ENCODE results near the gene STAC. TPM values are rescaled to one million over a fixed set of nuclear protein-coding genes. Genes with fewer than 3 reads are reported as not detected.
"Not testable (repeated sequence)": the region's sequence is repeated elsewhere in the genome, so short reads cannot be mapped to it uniquely, and the experiment has no call there.

STAC gene
- total RNA-seq, 2 experiments from 2014 or later: not detected

- H3K27me3 Mint-ChIP-seq: no peaks in the 10 kb centered on the region
- ATAC-seq (no peak), DNase-seq (no peak)
- H3K9me3 Mint-ChIP-seq (ENCODE audit: low read depth): no peaks in the 10 kb centered on the region
- CTCF ChIA-PET: no interaction called here
- no peak overlapping the region for H3K4me3 Mint-ChIP-seq
- H3K4me1 Mint-ChIP-seq: no peaks in the 10 kb centered on the region
- no peaks in the 10 kb centered on the region for H3K36me3 Mint-ChIP-seq
- no peak overlapping the region for H3K27ac Mint-ChIP-seq
Observed at GRCh38 chr3:36493051-36493450, 112.7 kb downstream of the STAC start.

GRCh38 chr3:36494461-36495109, 114.3 kb downstream of the STAC start:
- CTCF ChIA-PET: no interaction called here
- DNase-seq (no peak), ATAC-seq (no peak)
- Mint-ChIP-seq H3K9me3 (ENCODE audit: low read depth) (no peaks in the 10 kb centered on the region), H3K4me3 (no peak overlapping the region), H3K27ac (no peak overlapping the region), H3K4me1 (no peaks in the 10 kb centered on the region), H3K36me3 (no peaks in the 10 kb centered on the region), H3K27me3 (no peaks in the 10 kb centered on the region)

- Mint-ChIP-seq H3K4me1 (no peaks in the 10 kb centered on the region), H3K36me3 (no peaks in the 10 kb centered on the region), H3K4me3 (no peak overlapping the region), H3K9me3 (ENCODE audit: low read depth) (no peaks in the 10 kb centered on the region), H3K27me3 (no peaks in the 10 kb centered on the region), H3K27ac (no peak overlapping the region)
- DNase-seq (no peak), ATAC-seq (no peak)
- CTCF ChIA-PET: no interaction called here
Observed at GRCh38 chr3:36496684-36497633, 116.7 kb downstream of the STAC start.

- H3K36me3 Mint-ChIP-seq; H3K27me3 Mint-ChIP-seq; H3K4me1 Mint-ChIP-seq; H3K27ac Mint-ChIP-seq; ATAC-seq; H3K4me3 Mint-ChIP-seq; CTCF ChIA-PET; DNase-seq; H3K9me3 Mint-ChIP-seq (ENCODE audit: low read depth): not testable (repeated sequence)
Observed at GRCh38 chr3:36500053-36500452, 119.7 kb downstream of the STAC start.

- no peaks in the 10 kb centered on the region for H3K9me3 Mint-ChIP-seq (ENCODE audit: low read depth)
- H3K36me3 Mint-ChIP-seq: no peaks in the 10 kb centered on the region
- no peak overlapping the region for H3K4me3 Mint-ChIP-seq
- no peaks in the 10 kb centered on the region for H3K4me1 Mint-ChIP-seq
- CTCF ChIA-PET: no interaction called here
- ATAC-seq (no peak), DNase-seq (no peak)
- H3K27ac Mint-ChIP-seq: no peak overlapping the region
- no peaks in the 10 kb centered on the region for H3K27me3 Mint-ChIP-seq
Observed at GRCh38 chr3:36501616-36502015, 121.3 kb downstream of the STAC start.

GRCh38 chr3:36505393-36505792, 125.1 kb downstream of the STAC start:
- Mint-ChIP-seq H3K9me3 (ENCODE audit: low read depth) (no peaks in the 10 kb centered on the region), H3K27me3 (no peaks in the 10 kb centered on the region), H3K4me1 (no peaks in the 10 kb centered on the region), H3K36me3 (no peaks in the 10 kb centered on the region), H3K27ac (no peak overlapping the region), H3K4me3 (no peak overlapping the region)
- DNase-seq (no peak), ATAC-seq (no peak)
- CTCF ChIA-PET: no interaction called here

GRCh38 chr3:36511791-36512486, 131.6 kb downstream of the STAC start:
- Mint-ChIP-seq H3K4me3 (no peak overlapping the region), H3K27me3 (no peaks in the 10 kb centered on the region), H3K27ac (no peak overlapping the region), H3K4me1 (no peaks in the 10 kb centered on the region), H3K36me3 (no peaks in the 10 kb centered on the region), H3K9me3 (ENCODE audit: low read depth) (no peaks in the 10 kb centered on the region)
- no peak for DNase-seq
- CTCF ChIA-PET: no interaction called here
- no peak for ATAC-seq

- Mint-ChIP-seq H3K27ac (no peak overlapping the region), H3K4me3 (no peak overlapping the region), H3K4me1 (no peaks in the 10 kb centered on the region), H3K9me3 (ENCODE audit: low read depth) (no peaks in the 10 kb centered on the region), H3K27me3 (no peaks in the 10 kb centered on the region), H3K36me3 (no peaks in the 10 kb centered on the region)
- ATAC-seq (no peak), DNase-seq (no peak)
- CTCF ChIA-PET: no interaction called here
Observed at GRCh38 chr3:36512555-36512954, 132.3 kb downstream of the STAC start.

GRCh38 chr3:36514171-36514570, 133.9 kb downstream of the STAC start:
- ATAC-seq: no peak
- no peaks in the 10 kb centered on the region for H3K9me3 Mint-ChIP-seq (ENCODE audit: low read depth)
- CTCF ChIA-PET: no interaction called here
- H3K36me3 Mint-ChIP-seq: no peaks in the 10 kb centered on the region
- H3K4me3 Mint-ChIP-seq: no peak overlapping the region
- DNase-seq: no peak
- H3K27me3 Mint-ChIP-seq: peaks cover 2% of the 10 kb centered on the region
- H3K4me1 Mint-ChIP-seq: no peaks in the 10 kb centered on the region
- H3K27ac Mint-ChIP-seq: no peak overlapping the region

GRCh38 chr3:36519682-36520081, 139.4 kb downstream of the STAC start:
- no peaks in the 10 kb centered on the region for H3K4me1 Mint-ChIP-seq
- H3K27me3 Mint-ChIP-seq: peaks cover 2% of the 10 kb centered on the region
- H3K4me3 Mint-ChIP-seq: no peak overlapping the region
- H3K36me3 Mint-ChIP-seq: no peaks in the 10 kb centered on the region
- DNase-seq (no peak), ATAC-seq (no peak)
- H3K9me3 Mint-ChIP-seq (ENCODE audit: low read depth): no peaks in the 10 kb centered on the region
- CTCF ChIA-PET: no interaction called here
- H3K27ac Mint-ChIP-seq: no peak overlapping the region

- peaks cover 2% of the 10 kb centered on the region for H3K27me3 Mint-ChIP-seq
Observed at GRCh38 chr3:36520241-36521006, 140.1 kb downstream of the STAC start.

GRCh38 chr3:36521007-36521379, 140.7 kb downstream of the STAC start:
- CTCF ChIA-PET: no interaction called here
- no peak for ATAC-seq

More at GRCh38 chr3:36520241-36521006, 140.1 kb downstream of the STAC start:
- DNase-seq: no peak
- no peaks in the 10 kb centered on the region for H3K4me1 Mint-ChIP-seq
- no peaks in the 10 kb centered on the region for H3K36me3 Mint-ChIP-seq
- no peak overlapping the region for H3K4me3 Mint-ChIP-seq
- CTCF ChIA-PET: no interaction called here
- H3K27ac Mint-ChIP-seq: no peak overlapping the region
- H3K9me3 Mint-ChIP-seq (ENCODE audit: low read depth): no peaks in the 10 kb centered on the region
- no peak for ATAC-seq

GRCh38 chr3:36524560-36524959, 144.3 kb downstream of the STAC start:
- no peaks in the 10 kb centered on the region for H3K36me3 Mint-ChIP-seq
- DNase-seq: no peak
- CTCF ChIA-PET: no interaction called here
- ATAC-seq: no peak
- H3K27me3 Mint-ChIP-seq: no peaks in the 10 kb centered on the region
- no peak overlapping the region for H3K27ac Mint-ChIP-seq
- no peak overlapping the region for H3K4me3 Mint-ChIP-seq
- no peaks in the 10 kb centered on the region for H3K9me3 Mint-ChIP-seq (ENCODE audit: low read depth)
- no peaks in the 10 kb centered on the region for H3K4me1 Mint-ChIP-seq

More at GRCh38 chr3:36521007-36521379, 140.7 kb downstream of the STAC start:
- Mint-ChIP-seq H3K27ac (no peak overlapping the region), H3K9me3 (ENCODE audit: low read depth) (no peaks in the 10 kb centered on the region), H3K36me3 (no peaks in the 10 kb centered on the region), H3K27me3 (peaks cover 2% of the 10 kb centered on the region), H3K4me3 (no peak overlapping the region), H3K4me1 (no peaks in the 10 kb centered on the region)
- DNase-seq: no peak
